Neural cell (in vitro differentiated cells): Measurements from ENCODE around the gene C16orf54. TPM values are rescaled to one million over a fixed set of nuclear protein-coding genes. Genes with fewer than 3 reads are reported as not detected.
"Not testable (repeated sequence)": the region's sequence is repeated elsewhere in the genome, so short reads cannot be mapped to it uniquely, and the experiment has no call there.

Source experiments
- H2AFZ ChIP-seq: fragments of 200-600, 300-800 bp; sonication (generic), shearing (Covaris generic); 2 replicates; pipeline ENCODE4 v1.6.0; 2014; ENCODE audit warnings: low read depth, mild to moderate bottlenecking, antibody characterized with exemption, low read length, moderate library complexity
- H3F3A ChIP-seq: fragments of 200-600 bp; shearing (Covaris generic); 2 replicates; pipeline ENCODE4 v1.6.1; 2016; ENCODE audit warnings: mild to moderate bottlenecking, moderate library complexity, mixed read lengths, antibody characterized with exemption, low read length; ENCODE audit not compliant: insufficient read depth, poor library complexity, severe bottlenecking
- H3K27ac ChIP-seq: fragments of 200-600, 300-800 bp; sonication (generic), shearing (Covaris generic); 2 replicates; pipeline ENCODE4 v1.5.1; 2014; ENCODE audit warnings: mild to moderate bottlenecking, low read length, moderate library complexity
- H3K27me3 ChIP-seq: fragments of 300-800, 200-600 bp; sonication (generic), shearing (Covaris generic); 2 replicates; pipeline ENCODE4 v1.6.0; 2014; ENCODE audit warnings: mild to moderate bottlenecking, low read depth, low read length, moderate library complexity; ENCODE audit not compliant: insufficient read depth
- H3K36me3 ChIP-seq: fragments of 300-800, 200-600 bp; sonication (generic), shearing (Covaris generic); 2 replicates; pipeline ENCODE4 v1.5.1; 2014; ENCODE audit warnings: mild to moderate bottlenecking, antibody characterized with exemption, low read length, moderate library complexity; ENCODE audit not compliant: insufficient read depth
- H3K4me2 ChIP-seq: fragments of 300-800, 200-600 bp; sonication (generic), shearing (Covaris generic); 2 replicates; pipeline ENCODE4 v1.6.0; 2014; ENCODE audit warnings: mild to moderate bottlenecking, low read length
- H3K4me3 ChIP-seq: fragments of 300-800, 200-600 bp; sonication (generic), shearing (Covaris generic); 2 replicates; pipeline ENCODE4 v1.5.1; 2014; ENCODE audit warnings: mild to moderate bottlenecking, low read length, moderate library complexity
- H3K79me2 ChIP-seq: fragments of 200-600 bp; shearing (Covaris generic); replicated peaks from 2 replicates; pipeline ENCODE4 v1.6.0; 2014; ENCODE audit warnings: mild to moderate bottlenecking, low read length, moderate library complexity; ENCODE audit not compliant: insufficient read depth
- H3K9ac ChIP-seq: fragments of 300-800, 200-600 bp; sonication (generic), shearing (Covaris generic); 2 replicates; pipeline ENCODE4 v1.6.1; 2016; ENCODE audit warnings: mild to moderate bottlenecking, low read length, mixed read lengths
- H3K9me2 ChIP-seq: fragments of 200-600 bp; shearing (Covaris generic); 2 replicates; pipeline ENCODE4 v1.6.1; 2016; ENCODE audit warnings: mild to moderate bottlenecking, low read length, mixed read lengths; ENCODE audit not compliant: insufficient read depth
- H3K9me3 ChIP-seq: fragments of 200-600, 300-800 bp; sonication (generic), shearing (Covaris generic); 2 replicates; pipeline ENCODE4 v1.6.1; 2016; ENCODE audit warnings: mild to moderate bottlenecking, mixed run types, low read length, moderate library complexity, mixed read lengths
- H4K20me1 ChIP-seq: fragments of 200-600 bp; shearing (Covaris generic); 2 replicates; pipeline ENCODE4 v1.6.1; 2016; ENCODE audit warnings: mild to moderate bottlenecking, mixed run types; ENCODE audit not compliant: insufficient read depth
- EP300 ChIP-seq: fragments of 450-650 bp; conservative IDR thresholded peaks from 2 replicates; pipeline ENCODE4 v1.6.1; 2014; ENCODE audit warnings: antibody characterized with exemption, mild to moderate bottlenecking, moderate library complexity; ENCODE audit not compliant: poor library complexity, severe bottlenecking
- EZH2 ChIP-seq: fragments of 200-600, 300-800 bp; shearing (Covaris generic), sonication (generic); IDR thresholded peaks from 2 replicates; pipeline ENCODE4 v1.6.1; 2014; ENCODE audit warnings: antibody characterized with exemption, low read length, borderline replicate concordance, mild to moderate bottlenecking; ENCODE audit not compliant: insufficient read depth, poor library complexity, severe bottlenecking
- MXI1 ChIP-seq: fragments of 450-650 bp; conservative IDR thresholded peaks from 2 replicates; pipeline ENCODE4 v1.6.1; 2014; ENCODE audit warnings: antibody characterized with exemption, mild to moderate bottlenecking; ENCODE audit not compliant: poor library complexity, severe bottlenecking
- POLR2AphosphoS5 ChIP-seq: IDR thresholded peaks from 2 replicates; pipeline ENCODE4 v1.6.1; 2012
- RAD21 ChIP-seq: fragments of 450-650 bp; conservative IDR thresholded peaks from 2 replicates; pipeline ENCODE4 v1.6.1; 2014; ENCODE audit warnings: antibody characterized with exemption, mild to moderate bottlenecking, moderate library complexity
- REST ChIP-seq: IDR thresholded peaks from 2 replicates; pipeline ENCODE4 v1.6.1; 2012; ENCODE audit warnings: borderline replicate concordance
- SMC3 ChIP-seq: fragments of 450-650 bp; conservative IDR thresholded peaks from 2 replicates; pipeline ENCODE4 v1.6.1; 2014; ENCODE audit warnings: antibody characterized with exemption, mild to moderate bottlenecking, moderate library complexity; ENCODE audit not compliant: poor library complexity
- TAF1 ChIP-seq: IDR thresholded peaks from 2 replicates; pipeline ENCODE4 v1.6.1; 2012; ENCODE audit warnings: low read depth
- polyA plus RNA-seq: library from polyadenylated mRNA; depleted of rRNA; stranded (reverse); fragments of >200 nt; gene quantifications from 2 replicates; pipeline ENCODE4 v1.2.3, GENCODE V29; 2014
- TF ChIP-seq, protein P1 (sequence below): fragments of 450-650 bp; IDR thresholded peaks from 2 replicates; pipeline ENCODE4 v1.5.1; 2014; ENCODE audit warnings: antibody characterized with exemption, mild to moderate bottlenecking, moderate library complexity; ENCODE audit not compliant: poor library complexity, severe bottlenecking

The C16orf54 gene
- polyA plus RNA-seq, 1 donor from 2014 or later: not detected

GRCh38 chr16:29712809-29713208 is 33.0 kb downstream of the C16orf54 start:
- no peak overlapping the region for H3K27ac ChIP-seq
- H3K36me3 ChIP-seq: no peaks in the 10 kb centered on the region
- TF ChIP-seq MXI1 (no peak), RAD21 (no peak), REST (no peak), EP300 (no peak), EZH2 (no peak), SMC3 (no peak)
- TF ChIP-seq, protein P1, sequence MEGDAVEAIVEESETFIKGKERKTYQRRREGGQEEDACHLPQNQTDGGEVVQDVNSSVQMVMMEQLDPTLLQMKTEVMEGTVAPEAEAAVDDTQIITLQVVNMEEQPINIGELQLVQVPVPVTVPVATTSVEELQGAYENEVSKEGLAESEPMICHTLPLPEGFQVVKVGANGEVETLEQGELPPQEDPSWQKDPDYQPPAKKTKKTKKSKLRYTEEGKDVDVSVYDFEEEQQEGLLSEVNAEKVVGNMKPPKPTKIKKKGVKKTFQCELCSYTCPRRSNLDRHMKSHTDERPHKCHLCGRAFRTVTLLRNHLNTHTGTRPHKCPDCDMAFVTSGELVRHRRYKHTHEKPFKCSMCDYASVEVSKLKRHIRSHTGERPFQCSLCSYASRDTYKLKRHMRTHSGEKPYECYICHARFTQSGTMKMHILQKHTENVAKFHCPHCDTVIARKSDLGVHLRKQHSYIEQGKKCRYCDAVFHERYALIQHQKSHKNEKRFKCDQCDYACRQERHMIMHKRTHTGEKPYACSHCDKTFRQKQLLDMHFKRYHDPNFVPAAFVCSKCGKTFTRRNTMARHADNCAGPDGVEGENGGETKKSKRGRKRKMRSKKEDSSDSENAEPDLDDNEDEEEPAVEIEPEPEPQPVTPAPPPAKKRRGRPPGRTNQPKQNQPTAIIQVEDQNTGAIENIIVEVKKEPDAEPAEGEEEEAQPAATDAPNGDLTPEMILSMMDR: no peak
- H3K9me2 ChIP-seq: no peaks in the 10 kb centered on the region
- H3K27me3 ChIP-seq: no peaks in the 10 kb centered on the region
- no peak overlapping the region for H3K4me3 ChIP-seq
- H3K9ac ChIP-seq: no peak overlapping the region
- no peak overlapping the region for H3K4me2 ChIP-seq
- no peaks in the 10 kb centered on the region for H3K79me2 ChIP-seq
- H3K9me3 ChIP-seq: no peaks in the 10 kb centered on the region
- H4K20me1 ChIP-seq: no peaks in the 10 kb centered on the region
- no peaks in the 10 kb centered on the region for H3F3A ChIP-seq
- no peak overlapping the region for H2AFZ ChIP-seq

DNA sequence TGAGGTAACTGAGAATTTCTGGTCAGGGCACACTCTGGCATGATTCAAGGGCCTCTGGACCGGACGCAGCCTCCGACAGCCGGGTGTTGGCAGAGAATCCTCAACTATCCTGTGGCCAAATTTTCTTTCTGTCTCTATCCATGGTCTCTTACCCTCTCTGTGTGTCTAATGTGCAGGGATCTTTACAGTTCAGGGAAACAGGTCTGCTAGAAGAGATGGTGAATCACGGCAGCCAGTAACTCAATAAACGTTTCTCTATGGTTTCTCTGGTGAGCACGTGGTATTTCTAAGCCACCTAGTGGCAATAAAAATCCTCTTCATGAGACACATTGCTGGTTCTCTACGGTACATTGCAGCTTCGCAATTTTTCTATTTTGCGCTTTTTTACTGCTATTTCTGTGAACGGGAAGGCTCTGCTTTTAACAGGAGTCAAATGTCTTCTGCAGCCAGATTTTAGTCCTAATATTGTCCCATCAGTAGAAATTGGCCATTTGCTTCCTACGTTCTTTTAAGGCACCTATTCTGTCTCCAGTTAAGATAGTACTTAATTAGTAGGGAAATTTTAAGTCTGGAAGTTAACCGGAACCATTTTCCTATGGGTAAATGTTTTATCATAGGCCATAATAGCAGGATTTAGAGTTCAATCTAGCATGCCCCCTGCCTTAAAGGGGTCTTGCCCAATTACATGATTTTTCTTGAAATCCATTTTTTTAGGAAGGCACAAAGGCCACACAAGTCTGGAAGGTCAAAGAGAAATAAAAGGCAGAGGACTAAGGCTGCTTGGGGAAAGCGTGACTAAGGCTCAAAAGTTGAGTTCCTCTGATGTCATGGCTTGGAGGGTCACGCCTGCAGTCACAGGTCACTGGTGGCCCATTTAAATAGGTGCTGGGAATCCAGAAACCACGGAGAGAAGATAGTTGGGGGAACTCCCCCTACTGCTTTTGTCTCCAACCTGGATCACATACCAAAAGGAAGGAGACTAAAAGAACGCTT is 35.3 kb downstream of the C16orf54 start:
- Histone ChIP-seq H3K4me3 (no peak overlapping the region), H2AFZ (no peak overlapping the region), H3K27ac (no peak overlapping the region), H3K9ac (no peak overlapping the region), H4K20me1 (no peaks in the 10 kb centered on the region), H3K4me2 (no peak overlapping the region), H3K9me3 (no peaks in the 10 kb centered on the region), H3K79me2 (no peaks in the 10 kb centered on the region), H3F3A (no peaks in the 10 kb centered on the region), H3K27me3 (no peaks in the 10 kb centered on the region), H3K36me3 (no peaks in the 10 kb centered on the region), H3K9me2 (no peaks in the 10 kb centered on the region)
- no peak for TF ChIP-seq EZH2
- TF ChIP-seq, protein P1: peak; percentile 79
- TF ChIP-seq EP300: no peak
- no peak for TF ChIP-seq TAF1
- TF ChIP-seq MXI1: peak; percentile 40
- no peak for TF ChIP-seq REST
- peak; percentile 79 for TF ChIP-seq SMC3
- TF ChIP-seq POLR2AphosphoS5: no peak
- peak; percentile 70 for TF ChIP-seq RAD21

DNA sequence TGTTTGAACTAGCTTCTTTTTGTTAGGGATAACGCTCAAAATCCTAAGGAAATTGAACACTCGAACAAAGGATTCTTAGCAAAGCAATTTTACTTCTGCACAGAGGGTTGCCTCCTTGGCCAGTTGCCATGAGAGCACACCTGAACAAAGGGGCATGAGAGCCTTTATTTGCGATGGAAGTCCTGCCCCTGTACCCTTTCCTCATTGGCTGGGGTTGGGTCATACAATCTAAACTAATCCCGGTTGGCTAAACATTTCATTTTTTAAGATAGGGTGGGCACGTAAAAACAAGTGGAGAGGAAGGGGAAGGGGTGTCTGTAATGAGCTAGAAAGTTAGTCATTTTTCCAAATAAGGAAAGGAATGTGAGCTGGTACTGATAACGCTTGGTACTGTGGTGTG is 36.1 kb downstream of the C16orf54 start:
- not testable (repeated sequence) for H3K4me3 ChIP-seq, H3K4me2 ChIP-seq, H3K9ac ChIP-seq

More for the DNA sequence above, 36.1 kb downstream of the C16orf54 start:
- not testable (repeated sequence) for H3K27me3 ChIP-seq, H3K27ac ChIP-seq, H3K79me2 ChIP-seq, H3K9me3 ChIP-seq, H4K20me1 ChIP-seq, H3K9me2 ChIP-seq, H3F3A ChIP-seq, H2AFZ ChIP-seq, H3K36me3 ChIP-seq
